Measurements from ENCODE around the gene LPAR5.

Gene LPAR5

DNA sequence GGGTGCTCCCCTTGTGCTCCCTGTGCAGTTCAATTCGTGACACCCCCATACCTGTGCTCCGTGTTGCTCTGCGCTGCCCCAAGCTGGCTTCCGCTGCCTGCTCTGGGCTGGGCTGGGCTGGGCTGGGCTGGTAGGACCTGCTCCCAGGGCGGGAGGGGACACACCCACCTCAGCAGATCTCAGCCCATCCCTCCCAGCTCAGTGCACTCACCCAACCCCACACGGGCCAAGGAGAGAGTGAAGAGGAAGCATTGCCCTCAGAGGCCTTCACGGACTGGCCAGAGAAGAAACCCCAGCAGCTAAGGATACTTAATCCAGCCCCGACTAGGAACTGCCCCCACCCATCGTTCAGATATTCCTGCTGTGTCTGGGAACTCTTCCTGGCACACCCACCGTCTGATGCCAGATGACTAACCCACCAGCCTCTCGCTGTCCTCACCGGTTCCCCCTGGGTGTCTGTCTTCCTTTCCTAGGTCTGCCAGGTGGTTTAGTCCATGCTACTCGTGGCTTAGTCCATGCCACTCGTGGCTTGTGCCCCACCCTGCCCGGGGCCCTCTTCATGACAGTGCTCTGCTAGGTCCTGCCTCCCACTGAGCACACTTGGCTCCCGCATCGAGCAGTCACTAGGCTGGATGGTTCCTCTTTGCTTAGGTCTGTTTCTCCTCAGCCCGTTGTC lies at the start of gene LPAR5:
TSS of gene LPAR5 (minus strand) at position 104 of the 676 bp plus-strand sequence. CDS start 14,711 bp downstream, outside the sequence.
- DNase-seq (ENCODE audit: low spot score): no peak

DNA sequence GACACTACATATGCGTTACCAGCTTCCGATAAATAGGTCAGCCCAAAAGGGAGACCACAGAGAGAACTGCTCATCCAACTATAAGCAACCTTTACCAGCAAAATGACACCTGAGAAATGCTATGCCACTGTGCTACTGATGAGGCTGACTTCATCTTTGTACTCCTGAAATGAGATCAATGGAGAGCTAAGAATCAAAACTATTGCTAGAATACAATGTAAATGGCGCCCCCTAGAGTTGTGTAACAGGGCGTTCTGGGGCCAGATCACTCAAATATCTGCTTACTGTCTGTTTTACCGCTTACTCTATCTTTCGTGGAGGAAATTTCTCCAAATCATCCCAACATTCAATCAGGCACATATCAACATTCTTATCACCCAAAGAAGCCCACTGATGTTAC lies 48.9 kb upstream of the LPAR5 start:
- DNase-seq (ENCODE audit: low spot score): no peak

DNA sequence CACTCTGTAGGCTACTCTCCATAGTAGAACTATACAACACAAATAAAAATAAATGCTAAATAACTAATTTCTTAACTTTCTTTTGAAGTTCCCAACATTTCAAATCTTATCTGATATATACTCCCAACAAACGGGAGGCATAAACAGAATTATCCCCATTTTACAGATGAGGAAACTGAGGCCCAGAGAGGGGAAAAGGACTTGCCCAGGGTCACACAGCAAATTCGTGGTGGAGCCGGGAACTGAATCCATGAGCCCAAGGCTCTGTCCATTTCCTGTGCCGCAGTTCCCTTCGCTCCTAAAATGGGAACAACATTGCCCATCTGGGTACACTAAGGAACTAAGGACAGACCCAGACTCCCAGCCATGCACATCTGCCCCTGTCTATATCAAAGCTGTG lies 41.2 kb upstream of the LPAR5 start:
- DNase-seq (ENCODE audit: low spot score): no peak

DNA sequence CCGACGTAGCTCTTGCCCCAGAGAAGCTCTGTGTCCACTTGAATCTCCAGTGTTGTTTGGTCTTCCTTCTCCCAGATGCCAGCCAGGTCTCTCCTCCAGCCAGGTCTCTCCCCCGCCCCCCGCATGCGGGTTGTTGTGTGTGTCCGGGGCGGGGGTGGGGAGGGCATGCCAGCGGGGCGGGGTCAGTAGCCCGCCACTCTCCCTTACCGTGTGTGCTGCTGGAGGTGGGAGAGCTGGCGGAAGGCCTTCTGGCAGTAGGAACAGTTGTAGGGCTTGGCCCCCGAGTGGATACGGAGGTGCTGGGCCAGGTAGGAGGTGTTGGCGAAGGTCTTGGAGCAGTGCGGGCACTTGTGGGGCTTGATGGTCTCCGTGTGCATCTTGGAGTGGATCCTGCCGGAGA lies 36.4 kb upstream of the LPAR5 start:
- no peak for DNase-seq (ENCODE audit: low spot score)

DNA sequence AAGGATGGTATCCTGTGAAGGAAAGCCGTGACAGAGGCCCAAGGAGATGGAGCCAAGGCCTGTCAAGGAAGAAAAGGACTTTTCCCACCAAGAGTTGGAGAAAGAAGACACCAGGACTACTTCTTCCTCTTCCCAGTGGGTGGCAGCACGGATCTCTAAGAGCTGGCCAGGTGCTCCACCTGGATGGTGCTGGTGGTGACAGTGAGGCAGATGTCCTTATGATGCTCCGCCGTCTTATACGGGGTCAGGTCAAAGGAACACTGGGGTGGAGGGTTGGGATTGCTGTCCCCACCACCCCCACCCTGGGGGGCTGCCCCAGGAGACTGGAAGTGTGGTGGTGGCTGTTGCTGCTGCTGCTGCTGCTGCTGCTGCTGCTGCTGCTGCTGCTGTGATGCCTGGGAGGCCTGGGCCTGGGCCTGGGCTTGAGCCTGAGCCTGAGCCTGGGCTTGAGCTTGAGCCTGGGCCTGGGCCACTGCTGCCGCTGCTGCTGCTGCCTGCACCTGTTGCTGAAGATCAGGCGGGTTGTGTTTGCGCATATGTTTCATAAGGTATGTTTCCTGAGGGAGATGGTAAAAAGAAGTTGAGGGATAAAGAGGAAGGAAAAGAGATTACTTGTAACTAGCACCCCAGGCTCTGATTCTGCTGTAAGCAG lies 31.9 kb upstream of the LPAR5 start:
- no peak for DNase-seq (ENCODE audit: low spot score)

DNA sequence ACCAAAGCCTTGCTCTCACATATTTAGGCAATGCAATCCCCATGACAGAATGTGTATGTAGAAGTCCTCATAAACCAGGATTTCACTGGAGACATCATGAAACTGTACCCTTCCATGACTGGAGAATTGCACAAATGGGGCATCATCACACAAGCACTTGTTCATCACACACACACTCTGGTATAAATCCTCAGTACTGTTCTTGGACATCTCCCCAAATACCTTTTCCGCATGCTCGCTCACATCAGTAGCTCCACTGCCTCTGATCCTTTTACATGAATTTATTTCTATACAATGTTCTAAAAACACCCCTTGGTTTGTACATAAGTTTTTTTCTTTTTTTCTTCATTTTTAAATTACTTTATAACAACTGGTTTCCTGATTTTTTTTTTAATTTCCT lies 30.5 kb upstream of the LPAR5 start:
- no peak for DNase-seq (ENCODE audit: low spot score)

DNA sequence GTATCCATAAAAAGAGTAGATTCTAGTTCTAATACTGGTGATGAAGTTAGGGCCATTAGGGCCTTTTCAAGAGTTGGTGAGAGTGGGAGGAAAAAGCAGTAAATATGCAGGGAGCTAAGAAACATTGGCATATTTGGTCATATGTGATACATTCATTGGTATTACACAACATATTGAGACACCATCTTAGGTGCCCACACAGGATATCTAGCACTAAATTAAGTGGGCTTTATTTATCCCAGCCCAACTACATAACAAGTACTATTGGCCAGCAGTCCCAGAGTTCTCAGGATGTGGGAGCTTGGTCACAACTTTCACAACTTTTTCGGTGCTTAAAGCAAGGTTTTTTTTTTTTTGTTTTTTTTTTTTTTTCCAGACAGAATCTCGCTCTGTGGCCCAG lies 29.1 kb upstream of the LPAR5 start:
- DNase-seq (ENCODE audit: low spot score): no peak

DNA sequence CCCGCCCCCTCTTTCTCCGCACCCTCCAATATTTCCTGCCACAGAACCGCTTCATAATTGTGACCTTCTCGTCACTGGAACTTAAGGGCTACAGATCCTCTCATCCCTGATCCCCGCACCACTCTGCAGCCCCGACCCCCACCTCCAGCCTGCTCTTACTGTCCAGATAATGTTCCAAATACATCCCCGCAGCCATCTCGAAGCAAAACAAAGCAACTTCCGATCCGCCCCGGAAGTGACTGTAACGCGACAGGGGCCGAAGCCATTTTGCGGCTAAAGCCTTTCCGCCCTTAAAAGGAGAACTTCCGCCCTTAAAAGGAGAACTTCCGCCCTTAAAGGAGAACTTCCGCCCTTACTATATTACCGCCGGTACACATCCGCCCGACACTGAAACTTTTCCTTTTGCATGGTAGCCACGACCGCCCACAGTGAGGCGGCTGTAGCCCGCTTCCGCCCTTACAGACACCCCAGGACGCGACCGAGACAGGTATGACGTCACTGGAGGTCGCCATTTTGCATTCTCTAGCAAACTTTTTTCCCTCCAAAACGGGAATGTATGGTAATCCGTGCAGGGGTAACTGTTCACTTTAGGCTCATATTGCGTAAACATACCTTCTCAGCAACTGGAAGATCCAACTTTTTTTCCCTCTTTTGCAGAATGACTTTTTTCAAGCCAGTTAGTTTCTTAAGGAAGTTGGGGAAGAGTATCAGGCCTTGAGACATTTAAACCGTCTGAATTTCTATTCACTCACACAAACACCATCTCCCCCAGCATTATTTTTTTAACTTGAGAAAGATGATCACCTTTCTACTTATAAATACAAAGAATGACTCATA lies 27.4 kb upstream of the LPAR5 start, which contains the start of gene ING4:
TSS of gene ING4 (minus strand) at position 214 of the 837 bp plus-strand sequence. CDS start at position 196, 18 bp downstream.
- peak; percentile 98 for DNase-seq (ENCODE audit: low spot score)

DNA sequence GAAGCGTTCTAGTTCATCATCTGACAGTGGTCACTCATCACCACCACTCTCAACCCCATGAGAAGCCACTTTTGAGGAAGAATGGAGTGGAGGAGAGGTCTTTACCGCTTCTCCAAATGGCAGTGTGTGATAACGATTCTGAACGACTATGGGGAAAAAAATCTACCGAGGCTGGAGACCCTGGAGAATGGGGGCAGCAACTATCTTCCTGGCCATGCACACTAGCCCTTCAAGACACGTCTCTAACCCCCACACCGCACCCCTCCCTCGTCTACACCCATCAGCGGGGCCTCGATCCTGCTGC lies 26.8 kb upstream of the LPAR5 start:
- DNase-seq (ENCODE audit: low spot score): peak; percentile 75

DNA sequence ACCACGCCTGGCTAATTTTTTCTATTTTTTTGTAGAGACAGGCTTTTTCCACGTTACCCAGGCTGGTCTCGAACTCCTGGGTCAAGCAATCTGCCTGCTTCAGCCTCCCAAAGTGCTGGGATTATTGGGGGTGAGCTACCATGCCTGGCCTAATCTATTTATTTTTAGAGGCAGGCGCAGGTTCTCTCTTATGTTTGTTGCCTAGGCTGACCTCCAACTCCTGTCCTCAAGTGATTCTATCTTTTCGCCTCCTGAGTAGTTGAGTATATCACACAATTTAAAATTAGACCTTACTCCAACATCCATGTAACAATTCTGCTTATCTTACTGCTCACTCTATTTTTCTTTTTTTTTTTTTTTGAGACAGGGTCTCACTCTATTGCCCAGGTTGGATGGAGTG lies 18.2 kb upstream of the LPAR5 start:
- no peak for DNase-seq (ENCODE audit: low spot score)

DNA sequence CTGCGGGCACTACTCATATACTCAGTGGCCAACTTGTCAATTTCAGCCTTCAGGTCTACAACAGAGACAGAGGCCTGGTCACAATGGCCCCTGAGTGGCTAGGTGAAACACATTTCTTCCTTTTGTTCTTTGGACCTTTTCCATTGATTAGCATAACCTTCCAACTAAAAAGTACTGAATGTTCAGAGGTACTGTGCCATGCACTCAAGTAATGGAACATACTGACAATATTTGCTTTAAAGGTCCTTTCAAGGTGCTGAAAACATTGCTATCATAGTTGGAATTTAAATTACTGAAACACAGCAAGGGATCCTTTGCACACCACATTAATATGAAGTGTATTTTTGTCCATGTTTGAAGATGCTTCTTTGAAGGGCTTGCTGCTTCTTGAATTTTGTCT lies 17.6 kb upstream of the LPAR5 start:
- no peak for DNase-seq (ENCODE audit: low spot score)

DNA sequence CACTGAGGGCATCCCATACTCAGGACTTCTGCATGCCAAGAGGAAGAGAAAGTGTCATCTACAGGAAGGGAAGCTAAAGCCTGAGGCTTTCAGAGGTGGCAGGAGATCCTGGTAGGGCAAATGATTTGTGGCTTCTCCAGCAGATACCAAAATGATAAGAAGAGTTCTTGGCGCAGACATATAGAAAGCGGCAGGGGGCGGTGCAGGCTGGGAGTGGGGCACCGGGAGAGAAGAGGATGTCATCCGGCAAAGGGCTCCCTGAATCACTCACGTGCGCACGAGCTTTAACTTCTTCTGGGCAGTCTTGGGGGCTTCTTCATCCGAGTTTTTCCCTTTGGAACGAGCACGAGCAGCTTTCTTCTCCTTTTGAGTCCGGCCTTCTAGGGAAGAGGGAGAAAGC lies 16.6 kb upstream of the LPAR5 start:
- DNase-seq (ENCODE audit: low spot score): no peak

DNA sequence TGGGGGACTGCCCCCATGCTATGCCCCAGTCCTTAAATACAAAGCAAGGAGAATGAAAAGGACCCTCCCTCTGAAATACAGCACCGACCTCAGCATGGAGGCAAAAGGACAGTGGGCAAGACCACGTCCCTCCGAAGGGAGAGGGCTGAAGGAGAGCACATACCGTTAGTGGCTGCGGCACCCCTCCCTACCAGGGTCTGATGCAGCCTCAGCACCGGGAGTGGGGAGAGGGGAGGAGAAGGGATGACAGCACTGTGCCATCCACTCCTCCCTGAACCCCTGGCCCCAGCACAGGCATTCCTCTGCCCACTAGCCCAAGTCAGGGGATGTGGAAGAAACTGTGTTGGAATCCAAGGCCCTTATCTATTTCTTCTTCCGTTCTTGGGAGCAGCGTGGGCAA lies 15.1 kb upstream of the LPAR5 start:
- DNase-seq (ENCODE audit: low spot score): no peak

DNA sequence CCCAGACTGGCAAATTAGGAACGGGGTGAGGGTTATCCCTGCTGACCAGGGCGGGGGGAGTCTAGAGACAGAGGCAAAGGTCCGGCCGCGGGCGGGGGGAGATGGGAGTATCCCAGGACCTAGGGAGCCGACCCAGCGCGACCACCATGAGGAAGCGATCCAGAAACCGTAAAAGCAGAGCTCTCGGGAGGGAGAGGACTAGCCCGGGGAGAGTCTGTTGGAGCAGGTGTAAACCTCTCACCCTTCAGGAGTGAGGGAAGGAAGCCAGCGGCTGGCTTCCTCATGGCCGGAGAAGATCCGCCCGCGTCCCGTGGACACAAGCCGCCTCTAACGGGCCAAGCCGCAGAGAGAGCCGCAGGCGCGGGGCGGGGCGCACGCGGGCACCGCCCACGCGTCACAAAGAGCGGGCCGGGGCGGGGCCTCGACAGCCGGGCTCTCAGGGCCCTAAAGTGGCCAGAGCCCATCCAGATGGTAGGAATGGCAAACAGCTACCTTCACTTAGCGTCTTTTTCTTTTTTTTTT lies 11.4 kb upstream of the LPAR5 start, which contains the start of gene ACRBP:
TSS of gene ACRBP (minus strand) at position 350 of the 522 bp plus-strand sequence. CDS start at position 284, 66 bp downstream.
- peak; percentile 22 for DNase-seq (ENCODE audit: low spot score)

DNA sequence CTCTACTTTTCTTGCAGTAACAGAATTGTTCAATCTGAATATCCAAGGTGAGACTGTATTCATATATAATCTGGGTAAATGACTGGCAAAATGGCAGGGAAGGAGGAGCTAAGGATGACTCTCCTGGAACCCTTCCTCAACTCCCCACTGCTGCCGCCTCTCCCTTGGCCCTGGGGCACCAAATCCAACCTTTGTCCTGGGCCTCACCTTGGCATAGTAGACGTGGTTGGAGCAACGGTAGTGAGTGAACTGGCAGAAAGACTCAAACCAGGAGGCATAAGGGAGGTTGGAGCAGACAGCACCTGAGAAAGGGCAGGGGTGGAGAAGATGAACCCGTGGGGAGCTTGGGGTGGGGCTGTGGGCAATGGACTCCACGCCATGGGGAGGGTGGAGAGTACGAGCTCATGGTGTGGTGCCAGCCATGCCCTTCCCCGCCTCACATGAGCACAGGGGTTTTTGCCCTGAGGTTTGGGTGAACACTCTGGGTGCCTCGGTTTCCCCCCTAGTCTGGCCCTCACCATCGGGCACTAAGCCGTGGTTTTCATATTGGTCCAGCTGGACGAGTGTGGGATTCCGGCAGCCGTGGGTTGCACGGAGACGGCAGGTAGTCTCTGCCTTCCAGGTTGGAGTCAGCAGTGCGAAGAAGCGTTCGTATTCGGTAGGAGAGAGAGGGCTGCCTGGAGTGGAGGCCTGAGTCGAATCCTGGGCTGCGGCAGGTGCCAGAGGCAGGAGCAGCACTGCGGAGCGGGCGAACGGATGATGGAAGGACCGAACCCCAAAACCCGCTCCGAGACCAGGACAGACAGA lies 10.7 kb upstream of the LPAR5 start:
- no peak for DNase-seq (ENCODE audit: low spot score)

DNA sequence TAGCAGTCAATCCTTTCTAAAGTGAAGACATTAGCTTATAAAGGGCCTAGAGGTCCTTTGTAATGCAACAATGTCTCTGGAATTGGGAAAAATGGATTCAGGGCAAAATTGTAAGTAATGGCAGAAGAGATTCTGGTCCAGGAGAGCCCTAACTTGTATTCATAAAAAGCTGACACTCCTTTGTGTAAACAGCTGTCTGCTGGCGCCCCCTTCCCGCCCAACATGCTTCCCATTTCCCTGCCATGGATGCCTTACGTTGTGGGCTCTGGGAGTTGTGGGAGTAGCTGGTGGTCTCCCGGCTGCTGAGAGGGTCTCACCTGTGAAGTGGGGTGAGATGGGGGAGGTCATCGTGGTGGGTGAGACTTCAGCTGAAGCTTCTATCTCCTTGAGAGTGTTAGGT lies 9.1 kb upstream of the LPAR5 start:
- DNase-seq (ENCODE audit: low spot score): no peak

DNA sequence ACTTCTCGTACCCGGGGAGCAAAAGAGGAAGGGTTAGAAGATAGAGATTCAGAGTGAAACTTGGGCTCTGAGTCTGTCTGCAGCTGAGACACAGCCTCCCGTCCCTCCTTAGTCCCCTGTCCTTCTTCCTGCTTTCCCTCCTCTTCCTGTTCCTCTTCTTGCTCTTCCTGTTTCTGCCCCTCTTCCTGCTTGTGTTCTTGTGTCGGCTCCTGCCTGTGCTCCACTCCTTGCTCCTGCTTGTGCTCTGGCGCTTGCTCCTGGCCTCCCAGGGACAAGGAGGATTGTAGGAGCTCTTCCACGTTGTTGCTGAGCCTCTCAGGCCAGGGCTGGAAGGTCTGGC lies 8.5 kb upstream of the LPAR5 start:
- no peak for DNase-seq (ENCODE audit: low spot score)

DNA sequence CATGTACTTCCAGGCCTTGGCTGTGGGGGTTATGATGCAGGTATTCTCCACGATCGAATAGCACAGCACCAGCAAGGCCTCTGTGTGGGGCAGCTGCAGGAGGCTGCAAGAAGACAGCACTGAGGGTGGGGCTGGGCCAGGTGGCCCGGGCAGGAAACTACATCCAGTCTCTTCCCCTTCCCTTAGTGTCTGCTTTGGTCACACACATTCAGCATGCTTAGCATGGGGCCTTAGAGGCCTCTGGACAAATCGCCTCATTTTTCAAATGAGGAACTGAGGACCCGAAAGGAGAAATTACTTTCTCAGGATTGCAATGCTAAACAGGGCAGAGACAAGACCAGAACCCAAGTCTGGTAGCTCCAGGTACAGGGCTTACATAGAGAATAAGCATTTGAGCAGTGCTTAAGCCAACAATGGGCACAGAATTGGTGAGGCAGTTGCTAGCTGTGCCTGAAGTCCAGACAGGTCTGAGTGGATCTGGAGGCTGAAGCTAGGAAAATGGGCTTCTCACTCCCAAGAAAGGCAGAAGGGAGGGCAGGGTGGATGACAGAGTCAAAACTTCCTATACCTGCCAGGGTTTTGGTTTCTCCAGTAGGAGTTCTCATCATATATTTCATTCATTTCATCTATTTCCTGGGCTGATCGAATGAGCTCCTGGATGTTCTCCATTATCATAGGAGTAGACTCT lies 8.0 kb upstream of the LPAR5 start:
- DNase-seq (ENCODE audit: low spot score): no peak

DNA sequence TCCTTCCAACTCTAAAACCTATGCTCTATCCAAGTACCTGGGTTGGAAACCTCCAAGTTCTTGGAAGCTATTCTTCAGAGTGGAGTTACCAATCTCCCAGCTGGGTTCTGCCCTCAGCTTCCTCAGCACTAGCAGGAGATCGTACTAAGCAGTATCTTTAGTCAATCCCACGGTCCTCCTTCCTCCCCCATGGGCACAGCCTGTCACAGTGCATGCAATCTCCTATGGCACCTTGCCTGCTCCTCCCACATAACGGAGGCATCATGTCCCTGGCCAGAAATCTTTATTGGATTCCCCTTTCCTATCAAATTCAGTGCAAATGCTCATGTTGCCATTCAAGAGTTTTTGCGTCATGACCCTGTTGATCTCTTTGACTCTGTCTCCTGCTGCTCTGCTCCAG lies 5.4 kb upstream of the LPAR5 start:
- no peak for DNase-seq (ENCODE audit: low spot score)

DNA sequence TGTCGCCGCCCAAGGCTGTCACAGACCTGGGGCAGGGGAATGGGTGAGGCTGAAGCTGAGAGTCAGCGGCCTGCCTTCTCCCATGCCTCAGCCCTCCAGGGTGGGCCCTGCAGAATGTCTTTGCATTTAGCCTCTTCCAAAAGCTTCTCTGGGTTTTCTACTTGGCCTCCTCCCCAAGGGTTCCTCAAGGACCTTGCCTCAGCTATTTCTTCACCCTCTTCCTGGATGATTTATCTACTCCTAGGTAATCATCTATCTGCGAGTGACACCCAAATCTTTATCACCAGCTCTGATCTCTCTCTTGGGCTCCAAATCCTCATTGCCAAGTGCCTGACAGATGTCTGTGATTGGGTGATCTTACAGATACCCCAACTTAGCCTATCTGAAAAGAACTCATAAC lies 4.7 kb upstream of the LPAR5 start:
- DNase-seq (ENCODE audit: low spot score): no peak

DNA sequence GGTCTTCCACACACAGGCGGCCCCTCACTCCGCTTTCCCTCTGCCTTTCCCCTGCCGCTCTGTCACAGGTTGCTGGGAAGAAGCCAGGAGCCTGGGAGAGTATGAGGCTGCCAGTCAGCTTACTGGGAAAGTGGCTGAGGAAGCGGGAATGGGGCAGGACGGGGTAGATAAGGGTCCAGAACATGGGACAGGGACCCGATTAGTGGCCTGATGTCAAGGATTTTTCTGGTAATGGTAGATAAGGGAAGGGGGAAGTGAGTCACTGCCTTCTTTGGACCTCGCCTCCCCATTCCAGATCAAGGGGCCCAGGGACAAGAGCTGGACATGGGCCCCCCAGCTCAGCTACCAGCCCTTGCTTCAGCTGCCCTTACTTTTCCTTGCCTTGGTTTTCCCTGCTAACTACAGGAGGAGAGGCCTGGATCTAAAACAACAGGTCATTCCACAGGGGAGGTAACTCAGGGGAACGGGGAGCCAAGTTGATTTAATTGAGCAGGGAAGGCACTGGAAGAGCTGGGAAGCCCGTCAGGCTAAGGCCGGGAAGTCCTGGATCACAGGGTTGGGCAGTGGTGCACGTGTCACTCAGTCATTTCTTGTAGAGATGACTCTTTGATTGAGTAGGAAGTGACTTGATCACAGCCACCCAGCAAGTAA lies 3.5 kb upstream of the LPAR5 start:
- DNase-seq (ENCODE audit: low spot score): no peak

Measured in hepatic stellate cell (primary cell).